ENCODE results near the gene PGF.

The PGF gene

DNA sequence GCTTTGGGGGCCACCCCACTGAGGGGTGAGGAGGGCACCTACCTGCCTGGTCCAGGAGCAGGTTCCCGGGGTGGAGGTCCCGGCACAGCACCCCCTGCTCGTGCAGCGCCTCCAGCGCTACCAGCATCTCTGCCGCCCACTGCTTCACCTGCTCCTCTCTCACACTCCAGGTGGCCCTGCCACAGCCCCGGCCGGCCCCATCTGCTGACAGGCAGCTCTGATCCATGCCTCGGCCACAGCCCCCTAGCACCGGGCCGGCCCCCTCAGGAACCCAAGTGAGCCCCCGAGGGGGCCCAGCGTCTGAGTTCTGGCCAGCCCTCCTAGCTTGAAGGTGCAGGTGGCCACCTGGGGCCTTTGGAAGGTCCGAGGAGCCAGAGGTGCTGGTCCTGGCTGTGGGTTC is 45.9 kb downstream of the PGF start:
- Histone ChIP-seq H3K36me3 (ENCODE audit: control insufficient read depth, insufficient read depth, low read length) (peaks cover 23% of the 10 kb centered on the region), H3K4me1 (ENCODE audit: control insufficient read depth, insufficient read depth, low read length, poor library complexity, severe bottlenecking) (peaks cover 4% of the 10 kb centered on the region), H3K4me3 (ENCODE audit: extremely low read depth, insufficient read depth, low read length, poor library complexity, severe bottlenecking) (no peak overlapping the region), H3K27ac (ENCODE audit: low read depth, low read length, severe bottlenecking) (no peak overlapping the region), H3K9me3 (ENCODE audit: control insufficient read depth, low read length) (no peaks in the 10 kb centered on the region)
- WGBS, 2 experiments (ENCODE audit: insufficient coverage in 2 of 2) = 91 to 92% methylated on average over 11 to 14 of the region's 14 CpGs

GRCh38 chr14:74908861-74909341 is 46.5 kb downstream of the PGF start:
- Histone ChIP-seq H3K36me3 (ENCODE audit: control insufficient read depth, insufficient read depth, low read length) (peaks cover 29% of the 10 kb centered on the region), H3K9me3 (ENCODE audit: control insufficient read depth, low read length) (no peaks in the 10 kb centered on the region), H3K4me3 (ENCODE audit: extremely low read depth, insufficient read depth, low read length, poor library complexity, severe bottlenecking) (no peak overlapping the region), H3K4me1 (ENCODE audit: control insufficient read depth, insufficient read depth, low read length, poor library complexity, severe bottlenecking) (peaks cover 4% of the 10 kb centered on the region), H3K27ac (ENCODE audit: low read depth, low read length, severe bottlenecking) (no peak overlapping the region)
- 86 to 94% methylated on average over 4 to 6 of the region's 9 CpGs for WGBS, 2 experiments (ENCODE audit: insufficient coverage in 2 of 2)

- H3K9me3 ChIP-seq (ENCODE audit: control insufficient read depth, low read length) = no peaks in the 10 kb centered on the region
- WGBS, 2 experiments (ENCODE audit: insufficient coverage in 2 of 2) = 81 to 100% methylated on average over 2 to 3 of the region's 6 CpGs
- H3K36me3 ChIP-seq (ENCODE audit: control insufficient read depth, insufficient read depth, low read length) = peaks cover 39% of the 10 kb centered on the region
- H3K4me1 ChIP-seq (ENCODE audit: control insufficient read depth, insufficient read depth, low read length, poor library complexity, severe bottlenecking) = peaks cover 4% of the 10 kb centered on the region
- no peak overlapping the region for H3K27ac ChIP-seq (ENCODE audit: low read depth, low read length, severe bottlenecking)
- H3K4me3 ChIP-seq (ENCODE audit: extremely low read depth, insufficient read depth, low read length, poor library complexity, severe bottlenecking) = no peak overlapping the region
These were observed 47.7 kb downstream of the PGF start for GRCh38 chr14:74907744-74908143.

DNA sequence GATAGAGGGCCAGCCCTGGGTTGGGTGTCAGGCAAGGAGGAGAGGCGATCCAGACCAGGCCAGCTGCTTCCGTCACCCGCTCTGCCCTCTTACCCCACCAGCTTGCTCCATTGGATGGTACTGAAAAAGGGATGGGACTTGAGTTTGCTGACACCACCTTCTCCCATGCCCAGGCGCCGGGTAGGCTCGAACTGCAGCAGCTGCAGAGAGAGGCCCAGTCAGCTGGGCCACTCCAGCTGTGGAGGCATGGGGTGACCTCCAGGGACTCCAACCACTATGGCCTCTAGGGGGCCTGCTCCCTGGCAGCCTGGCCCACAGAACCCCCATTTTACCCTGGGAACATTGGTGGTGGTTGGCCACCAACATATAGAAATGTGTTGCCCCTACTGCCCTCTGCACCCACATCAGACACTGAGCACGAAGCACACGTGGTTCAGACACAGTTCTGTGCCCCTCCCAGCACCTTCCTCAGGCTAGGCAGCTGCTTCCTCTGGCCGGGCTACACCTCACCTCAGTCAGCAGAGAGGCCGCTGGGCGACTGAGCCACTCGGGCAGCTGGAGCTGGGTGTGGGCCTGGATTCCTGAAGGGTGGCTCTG is 48.4 kb downstream of the PGF start:
- Histone ChIP-seq H3K4me1 (ENCODE audit: control insufficient read depth, insufficient read depth, low read length, poor library complexity, severe bottlenecking) (peaks cover 3% of the 10 kb centered on the region), H3K4me3 (ENCODE audit: extremely low read depth, insufficient read depth, low read length, poor library complexity, severe bottlenecking) (no peak overlapping the region)
- WGBS, 2 experiments (ENCODE audit: insufficient coverage in 2 of 2) = 94 to 99% methylated on average over 6 to 11 of the region's 12 CpGs

GRCh38 chr14:74905595-74906142 is 49.7 kb downstream of the PGF start:
- no peak overlapping the region for H3K27ac ChIP-seq (ENCODE audit: low read depth, low read length, severe bottlenecking)
- H3K36me3 ChIP-seq (ENCODE audit: control insufficient read depth, insufficient read depth, low read length) = peaks cover 59% of the 10 kb centered on the region
- H3K4me1 ChIP-seq (ENCODE audit: control insufficient read depth, insufficient read depth, low read length, poor library complexity, severe bottlenecking) = no peaks in the 10 kb centered on the region
- WGBS, 2 experiments (ENCODE audit: insufficient coverage in 2 of 2) = 65 to 80% methylated on average over 11 to 13 of the region's 14 CpGs
- no peak overlapping the region for H3K4me3 ChIP-seq (ENCODE audit: extremely low read depth, insufficient read depth, low read length, poor library complexity, severe bottlenecking)
- H3K9me3 ChIP-seq (ENCODE audit: control insufficient read depth, low read length) = no peaks in the 10 kb centered on the region

More for the DNA sequence above, 48.4 kb downstream of the PGF start:
- Histone ChIP-seq H3K9me3 (ENCODE audit: control insufficient read depth, low read length) (no peaks in the 10 kb centered on the region), H3K27ac (ENCODE audit: low read depth, low read length, severe bottlenecking) (no peak overlapping the region), H3K36me3 (ENCODE audit: control insufficient read depth, insufficient read depth, low read length) (peaks cover 46% of the 10 kb centered on the region)

- Histone ChIP-seq H3K27ac (ENCODE audit: low read depth, low read length, severe bottlenecking) (no peak overlapping the region), H3K36me3 (ENCODE audit: control insufficient read depth, insufficient read depth, low read length) (peaks cover 67% of the 10 kb centered on the region), H3K9me3 (ENCODE audit: control insufficient read depth, low read length) (no peaks in the 10 kb centered on the region), H3K4me1 (ENCODE audit: control insufficient read depth, insufficient read depth, low read length, poor library complexity, severe bottlenecking) (no peaks in the 10 kb centered on the region), H3K4me3 (ENCODE audit: extremely low read depth, insufficient read depth, low read length, poor library complexity, severe bottlenecking) (no peak overlapping the region)
- 95 to 98% methylated on average over 3 to 4 of the region's 6 CpGs for WGBS, 2 experiments (ENCODE audit: insufficient coverage in 2 of 2)
These were observed 50.5 kb downstream of the PGF start for GRCh38 chr14:74904635-74905503.

DNA sequence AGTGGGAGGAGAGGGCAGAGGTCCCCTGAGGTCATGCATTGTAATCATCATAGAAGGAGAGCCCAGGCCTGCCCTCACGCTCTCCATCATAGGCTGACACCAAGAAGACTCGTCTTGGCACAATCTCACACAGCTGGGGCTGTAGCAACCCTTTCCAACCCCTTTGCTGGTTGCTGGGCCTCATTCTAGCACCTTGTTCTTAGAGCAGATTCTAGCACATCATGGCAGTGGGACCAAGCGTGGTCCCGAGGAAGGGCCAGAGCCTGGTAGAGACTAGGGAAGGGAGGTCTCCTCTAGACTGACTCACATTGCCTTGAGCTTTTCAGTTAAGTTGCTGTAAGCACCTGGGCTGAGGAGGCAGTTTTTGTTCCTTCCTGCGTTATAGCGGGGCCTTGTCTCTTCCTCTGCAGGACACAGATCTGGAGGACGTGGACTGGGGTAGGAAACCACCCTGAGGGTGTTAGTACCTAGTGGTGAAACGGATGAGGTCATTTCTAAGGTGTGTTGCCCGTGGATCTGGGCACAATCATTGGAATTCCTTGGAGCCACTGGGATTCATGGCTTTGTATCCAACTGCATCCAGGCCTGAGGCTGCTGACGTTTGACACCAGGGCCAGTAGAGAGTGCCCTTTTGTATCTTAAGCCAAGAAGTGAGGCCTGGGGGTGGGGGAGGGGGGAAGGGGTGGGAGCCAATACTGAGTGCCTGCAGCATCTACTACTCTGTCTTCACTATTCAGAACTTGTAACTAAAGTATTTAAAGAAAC is 52.3 kb downstream of the PGF start:
- Histone ChIP-seq H3K4me3 (ENCODE audit: extremely low read depth, insufficient read depth, low read length, poor library complexity, severe bottlenecking) (no peak overlapping the region), H3K9me3 (ENCODE audit: control insufficient read depth, low read length) (no peaks in the 10 kb centered on the region), H3K27ac (ENCODE audit: low read depth, low read length, severe bottlenecking) (no peak overlapping the region), H3K36me3 (ENCODE audit: control insufficient read depth, insufficient read depth, low read length) (peaks cover 85% of the 10 kb centered on the region), H3K4me1 (ENCODE audit: control insufficient read depth, insufficient read depth, low read length, poor library complexity, severe bottlenecking) (no peaks in the 10 kb centered on the region)
- WGBS, 2 experiments (ENCODE audit: insufficient coverage in 2 of 2) = 87 to 90% methylated on average over 5 to 6 of the region's 10 CpGs

DNA sequence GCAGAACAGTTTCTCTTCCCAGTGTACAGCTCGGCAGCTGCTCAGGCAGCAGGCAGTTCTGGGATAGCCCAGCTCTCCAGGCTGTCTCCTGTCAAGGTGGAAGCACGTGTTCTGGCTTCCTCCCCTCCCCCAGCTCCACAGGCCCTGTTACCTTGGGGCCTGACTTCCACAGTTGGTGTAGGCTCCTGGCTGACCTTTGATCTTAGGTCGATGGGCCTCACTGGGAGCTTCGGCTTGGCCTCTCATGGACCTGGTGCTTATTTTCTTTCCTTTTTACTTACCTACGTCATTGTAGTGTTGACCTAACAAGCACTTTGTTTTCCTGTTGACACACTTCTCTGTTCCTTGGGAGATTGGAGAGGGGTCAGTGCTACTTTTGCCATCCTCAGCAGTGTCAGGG is 56.7 kb downstream of the PGF start:
- WGBS, 2 experiments (ENCODE audit: insufficient coverage in 2 of 2) = 97 to 98% methylated on average over 4 of the region's 5 CpGs
- Histone ChIP-seq H3K9me3 (ENCODE audit: control insufficient read depth, low read length) (no peaks in the 10 kb centered on the region), H3K4me3 (ENCODE audit: extremely low read depth, insufficient read depth, low read length, poor library complexity, severe bottlenecking) (no peak overlapping the region), H3K36me3 (ENCODE audit: control insufficient read depth, insufficient read depth, low read length) (peaks cover 98% of the 10 kb centered on the region), H3K27ac (ENCODE audit: low read depth, low read length, severe bottlenecking) (no peak overlapping the region), H3K4me1 (ENCODE audit: control insufficient read depth, insufficient read depth, low read length, poor library complexity, severe bottlenecking) (no peaks in the 10 kb centered on the region)

- no peak overlapping the region for H3K27ac ChIP-seq (ENCODE audit: low read depth, low read length, severe bottlenecking)
- H3K9me3 ChIP-seq (ENCODE audit: control insufficient read depth, low read length) = no peaks in the 10 kb centered on the region
- H3K36me3 ChIP-seq (ENCODE audit: control insufficient read depth, insufficient read depth, low read length) = peaks cover 99% of the 10 kb centered on the region
- H3K4me3 ChIP-seq (ENCODE audit: extremely low read depth, insufficient read depth, low read length, poor library complexity, severe bottlenecking) = no peak overlapping the region
- no peaks in the 10 kb centered on the region for H3K4me1 ChIP-seq (ENCODE audit: control insufficient read depth, insufficient read depth, low read length, poor library complexity, severe bottlenecking)
- 100% methylated on average over 2 of the region's 2 CpGs; no CpG with 5 or more reads in 1 of the 2 experiments for WGBS, 2 experiments (ENCODE audit: insufficient coverage in 2 of 2)
These were observed 57.3 kb downstream of the PGF start for GRCh38 chr14:74898083-74898482.

- no peak overlapping the region for H3K4me3 ChIP-seq (ENCODE audit: extremely low read depth, insufficient read depth, low read length, poor library complexity, severe bottlenecking)
- H3K4me1 ChIP-seq (ENCODE audit: control insufficient read depth, insufficient read depth, low read length, poor library complexity, severe bottlenecking) = no peaks in the 10 kb centered on the region
- peaks cover 99% of the 10 kb centered on the region for H3K36me3 ChIP-seq (ENCODE audit: control insufficient read depth, insufficient read depth, low read length)
- 93% methylated on average over 3 of the region's 4 CpGs; no CpG with 5 or more reads in 1 of the 2 experiments for WGBS, 2 experiments (ENCODE audit: insufficient coverage in 2 of 2)
- no peak overlapping the region for H3K27ac ChIP-seq (ENCODE audit: low read depth, low read length, severe bottlenecking)
- no peaks in the 10 kb centered on the region for H3K9me3 ChIP-seq (ENCODE audit: control insufficient read depth, low read length)
These were observed 57.8 kb downstream of the PGF start for GRCh38 chr14:74897642-74898041.
